Glomerular visceral epithelial cell (primary cell): ENCODE results near the gene ATP2C2.
A peak's percentile ranks its signal among the peaks of the same experiment; 100 is the strongest.
"Not testable (repeated sequence)": the region's sequence is repeated elsewhere in the genome, so short reads cannot be mapped to it uniquely, and the experiment has no call there.

Experiments used
- DNase-seq: peaks from one replicate; pipeline ENCODE4 v3.0.0-alpha.2; 2016; ENCODE audit errors: extremely low spot score

Gene ATP2C2

GRCh38 chr16:84339766-84340165 lies 28.6 kb upstream of the ATP2C2 start:
- DNase-seq, result no peak

GRCh38 chr16:84340325-84341040 lies 27.9 kb upstream of the ATP2C2 start:
- no peak for DNase-seq

GRCh38 chr16:84341528-84342295 lies 26.6 kb upstream of the ATP2C2 start:
- DNase-seq, result no peak

GRCh38 chr16:84343800-84344199 lies 24.5 kb upstream of the ATP2C2 start:
- not testable (repeated sequence) for DNase-seq

GRCh38 chr16:84344781-84345180 lies 23.6 kb upstream of the ATP2C2 start:
- no peak for DNase-seq

- DNase-seq, result no peak
These were observed 21.2 kb upstream of the ATP2C2 start for GRCh38 chr16:84347161-84347560.

- DNase-seq, result no peak
These were observed 19.9 kb upstream of the ATP2C2 start for GRCh38 chr16:84348386-84348888.

GRCh38 chr16:84349862-84350684 lies 18.3 kb upstream of the ATP2C2 start:
- DNase-seq, result no peak

GRCh38 chr16:84350685-84351400 lies 17.5 kb upstream of the ATP2C2 start:
- no peak for DNase-seq

GRCh38 chr16:84351630-84352029 lies 16.7 kb upstream of the ATP2C2 start:
- DNase-seq, result no peak

GRCh38 chr16:84354306-84354705 lies 14.0 kb upstream of the ATP2C2 start:
- no peak for DNase-seq

- no peak for DNase-seq
These were observed 13.2 kb upstream of the ATP2C2 start for GRCh38 chr16:84355149-84355548.

GRCh38 chr16:84356176-84356575 lies 12.2 kb upstream of the ATP2C2 start:
- no peak for DNase-seq

- no peak for DNase-seq
These were observed 11.7 kb upstream of the ATP2C2 start for GRCh38 chr16:84356591-84357116.

- peak; percentile 79 for DNase-seq
These were observed 11.1 kb upstream of the ATP2C2 start for GRCh38 chr16:84357191-84357651.

GRCh38 chr16:84358601-84359295 lies 9.6 kb upstream of the ATP2C2 start:
- no peak for DNase-seq

GRCh38 chr16:84359326-84359725 lies 9.0 kb upstream of the ATP2C2 start:
- no peak for DNase-seq

GRCh38 chr16:84360170-84360569 lies 8.2 kb upstream of the ATP2C2 start:
- DNase-seq, result peak; percentile 34

GRCh38 chr16:84360748-84361147 lies 7.6 kb upstream of the ATP2C2 start:
- DNase-seq, result no peak

- peak; percentile 30 for DNase-seq
These were observed 6.8 kb upstream of the ATP2C2 start for GRCh38 chr16:84361546-84361945.
